ENCODE data around the gene LYPD8. TPM values are rescaled to one million over a fixed set of nuclear protein-coding genes. Genes with fewer than 3 reads are reported as not detected.

LYPD8 gene
- total RNA-seq, 1 donor from 2014 or later: not detected

DNA sequence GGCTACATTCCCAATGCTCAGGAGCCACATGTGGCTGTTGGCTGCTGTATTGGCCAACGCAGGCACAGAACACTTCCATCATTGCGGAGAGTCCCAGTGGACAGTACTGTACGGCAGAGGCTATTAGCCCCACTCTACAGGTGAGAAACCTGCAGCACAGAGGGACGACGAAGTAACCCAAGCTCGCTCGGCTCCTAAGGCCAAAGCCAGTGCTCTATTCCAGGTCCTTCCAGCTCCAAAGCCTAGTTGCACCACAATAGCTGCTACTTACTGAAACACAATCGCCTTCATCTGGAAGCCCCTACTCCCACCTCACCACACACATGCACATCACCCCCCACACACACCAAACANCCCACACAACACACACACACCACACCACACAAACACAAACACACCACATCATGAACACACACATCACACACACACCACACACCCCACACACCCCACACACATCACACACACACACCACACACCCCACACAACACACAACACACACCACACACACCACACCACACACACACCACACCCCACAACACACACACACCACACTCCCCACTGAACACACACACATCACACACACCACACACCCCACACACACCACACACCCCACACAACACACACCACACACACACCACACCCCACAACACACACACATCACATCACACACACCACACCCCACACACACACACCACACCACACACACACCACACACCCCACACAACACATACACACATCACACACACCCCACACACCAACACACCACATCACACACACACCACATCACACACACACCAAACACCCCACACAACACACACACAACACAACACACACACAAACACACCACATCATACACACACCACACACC, 3.2 kb downstream of the LYPD8 start:
- DNase-seq (ENCODE audit: low read depth) (no peak), FAIRE-seq (no peak)
- no peaks in the 10 kb centered on the region for H3K27me3 Mint-ChIP-seq (ENCODE audit: low read depth, unreplicated experiment)
- no peaks in the 10 kb centered on the region for H3K27me3 ChIP-seq (ENCODE audit: insufficient read depth, low read length)
- H3K79me2 ChIP-seq (ENCODE audit: insufficient read depth, low read length): no peaks in the 10 kb centered on the region
- no peak overlapping the region for H3K27ac ChIP-seq (ENCODE audit: low read depth, low read length)
- H4K20me1 ChIP-seq (ENCODE audit: insufficient read depth, low read length): no peaks in the 10 kb centered on the region
- peaks cover 23% of the 10 kb centered on the region for H3K9me3 ChIP-seq (ENCODE audit: insufficient read depth, low read depth, low read length)
- H3K4me1 ChIP-seq (ENCODE audit: insufficient read depth, low read length): no peaks in the 10 kb centered on the region
- no peaks in the 10 kb centered on the region for H3K4me1 Mint-ChIP-seq (ENCODE audit: low read depth, unreplicated experiment)
- H3K9ac ChIP-seq (ENCODE audit: low read length): no peak overlapping the region
- H3K4me3 Mint-ChIP-seq (ENCODE audit: unreplicated experiment): no peak overlapping the region
- TF ChIP-seq, protein P1, sequence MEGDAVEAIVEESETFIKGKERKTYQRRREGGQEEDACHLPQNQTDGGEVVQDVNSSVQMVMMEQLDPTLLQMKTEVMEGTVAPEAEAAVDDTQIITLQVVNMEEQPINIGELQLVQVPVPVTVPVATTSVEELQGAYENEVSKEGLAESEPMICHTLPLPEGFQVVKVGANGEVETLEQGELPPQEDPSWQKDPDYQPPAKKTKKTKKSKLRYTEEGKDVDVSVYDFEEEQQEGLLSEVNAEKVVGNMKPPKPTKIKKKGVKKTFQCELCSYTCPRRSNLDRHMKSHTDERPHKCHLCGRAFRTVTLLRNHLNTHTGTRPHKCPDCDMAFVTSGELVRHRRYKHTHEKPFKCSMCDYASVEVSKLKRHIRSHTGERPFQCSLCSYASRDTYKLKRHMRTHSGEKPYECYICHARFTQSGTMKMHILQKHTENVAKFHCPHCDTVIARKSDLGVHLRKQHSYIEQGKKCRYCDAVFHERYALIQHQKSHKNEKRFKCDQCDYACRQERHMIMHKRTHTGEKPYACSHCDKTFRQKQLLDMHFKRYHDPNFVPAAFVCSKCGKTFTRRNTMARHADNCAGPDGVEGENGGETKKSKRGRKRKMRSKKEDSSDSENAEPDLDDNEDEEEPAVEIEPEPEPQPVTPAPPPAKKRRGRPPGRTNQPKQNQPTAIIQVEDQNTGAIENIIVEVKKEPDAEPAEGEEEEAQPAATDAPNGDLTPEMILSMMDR (IDR thresholded peaks at IDR 0.05; ENCODE audit: insufficient read depth, low read depth, low read length): no peak
- TF ChIP-seq EZH2 (IDR thresholded peaks at IDR 0.05; ENCODE audit: insufficient read depth, low read length): no peak
- no peaks in the 10 kb centered on the region for H3K36me3 ChIP-seq (ENCODE audit: insufficient read depth, low read length)
- H3K36me3 Mint-ChIP-seq (ENCODE audit: low read depth, unreplicated experiment): no peaks in the 10 kb centered on the region
- H3K9me3 Mint-ChIP-seq (ENCODE audit: unreplicated experiment): peaks cover 13% of the 10 kb centered on the region
- H3K27ac Mint-ChIP-seq (ENCODE audit: unreplicated experiment): no peak overlapping the region
- H3K4me3 ChIP-seq (ENCODE audit: insufficient read depth, low read depth, low read length): no peak overlapping the region
- no peak overlapping the region for H2AFZ ChIP-seq (ENCODE audit: low read depth, low read length)
- H3K4me2 ChIP-seq (ENCODE audit: low read length): no peak overlapping the region

DNA sequence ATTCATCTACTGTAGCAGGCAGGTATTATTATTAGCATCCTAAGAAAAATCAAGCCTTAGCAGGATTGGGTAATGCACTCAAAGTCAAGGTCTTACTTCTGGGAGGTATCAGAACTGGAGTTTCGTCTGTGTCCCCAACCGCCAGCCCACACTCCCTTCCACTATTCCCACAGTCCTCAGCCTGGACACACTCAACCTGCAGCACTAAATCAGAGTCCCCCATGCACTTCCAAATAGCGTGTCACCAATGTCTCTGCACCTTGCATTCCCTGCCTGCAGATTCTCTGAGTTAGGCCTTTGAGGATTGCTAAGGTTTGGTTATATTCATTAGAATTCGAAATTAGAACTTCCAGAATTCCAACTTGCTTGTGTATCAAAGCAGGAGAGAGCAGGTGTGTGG, 3.9 kb downstream of the LYPD8 start:
- H3K4me1 Mint-ChIP-seq (ENCODE audit: low read depth, unreplicated experiment): no peaks in the 10 kb centered on the region
- H3K79me2 ChIP-seq (ENCODE audit: insufficient read depth, low read length): no peaks in the 10 kb centered on the region
- no peaks in the 10 kb centered on the region for H3K27me3 Mint-ChIP-seq (ENCODE audit: low read depth, unreplicated experiment)
- H3K27ac ChIP-seq (ENCODE audit: low read depth, low read length): no peak overlapping the region
- H3K36me3 ChIP-seq (ENCODE audit: insufficient read depth, low read length): no peaks in the 10 kb centered on the region
- H3K4me3 ChIP-seq (ENCODE audit: insufficient read depth, low read depth, low read length): no peak overlapping the region
- FAIRE-seq: no peak
- no peak overlapping the region for H3K4me2 ChIP-seq (ENCODE audit: low read length)
- no peak overlapping the region for H3K4me3 Mint-ChIP-seq (ENCODE audit: unreplicated experiment)
- H3K9me3 Mint-ChIP-seq (ENCODE audit: unreplicated experiment): peaks cover 6% of the 10 kb centered on the region
- peaks cover 19% of the 10 kb centered on the region for H3K9me3 ChIP-seq (ENCODE audit: insufficient read depth, low read depth, low read length)
- DNase-seq (ENCODE audit: low read depth): no peak
- H3K27me3 ChIP-seq (ENCODE audit: insufficient read depth, low read length): no peaks in the 10 kb centered on the region
- H3K36me3 Mint-ChIP-seq (ENCODE audit: low read depth, unreplicated experiment): no peaks in the 10 kb centered on the region
- no peak overlapping the region for H2AFZ ChIP-seq (ENCODE audit: low read depth, low read length)
- no peak overlapping the region for H3K27ac Mint-ChIP-seq (ENCODE audit: unreplicated experiment)
- TF ChIP-seq, protein P1 (IDR thresholded peaks at IDR 0.05; ENCODE audit: insufficient read depth, low read depth, low read length): no peak
- no peak for TF ChIP-seq EZH2 (IDR thresholded peaks at IDR 0.05; ENCODE audit: insufficient read depth, low read length)
- H4K20me1 ChIP-seq (ENCODE audit: insufficient read depth, low read length): no peaks in the 10 kb centered on the region
- H3K9ac ChIP-seq (ENCODE audit: low read length): no peak overlapping the region
- no peaks in the 10 kb centered on the region for H3K4me1 ChIP-seq (ENCODE audit: insufficient read depth, low read length)

DNA sequence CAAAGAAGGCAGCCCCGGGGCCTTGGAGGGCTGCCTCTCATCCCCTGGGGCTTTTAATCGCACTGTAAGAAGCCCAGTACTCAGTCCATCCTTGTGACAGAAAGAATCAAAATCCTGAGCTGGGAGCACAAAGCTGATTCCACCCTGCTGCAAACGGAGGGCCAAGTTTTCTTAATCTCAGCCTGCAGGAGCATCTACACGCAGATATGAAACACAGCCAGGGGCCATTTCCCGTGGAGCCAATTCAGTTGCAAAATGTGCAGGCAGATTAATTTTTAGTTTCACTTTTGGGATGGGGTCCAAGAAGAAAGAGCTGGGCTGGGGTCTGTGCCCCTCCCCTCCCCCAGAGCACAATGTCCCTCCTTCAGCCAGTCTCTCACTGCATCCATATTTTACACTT, 4.4 kb downstream of the LYPD8 start:
- FAIRE-seq (no peak), DNase-seq (ENCODE audit: low read depth) (no peak)
- Histone ChIP-seq H3K79me2 (ENCODE audit: insufficient read depth, low read length) (no peaks in the 10 kb centered on the region), H3K9ac (ENCODE audit: low read length) (no peak overlapping the region), H4K20me1 (ENCODE audit: insufficient read depth, low read length) (no peaks in the 10 kb centered on the region), H2AFZ (ENCODE audit: low read depth, low read length) (no peak overlapping the region), H3K36me3 (ENCODE audit: insufficient read depth, low read length) (no peaks in the 10 kb centered on the region), H3K4me2 (ENCODE audit: low read length) (no peak overlapping the region), H3K4me3 (ENCODE audit: insufficient read depth, low read depth, low read length) (no peak overlapping the region), H3K9me3 (ENCODE audit: insufficient read depth, low read depth, low read length) (peaks cover 19% of the 10 kb centered on the region), H3K4me1 (ENCODE audit: insufficient read depth, low read length) (no peaks in the 10 kb centered on the region), H3K27ac (ENCODE audit: low read depth, low read length) (no peak overlapping the region), H3K27me3 (ENCODE audit: insufficient read depth, low read length) (no peaks in the 10 kb centered on the region)
- TF ChIP-seq, protein P1 (IDR thresholded peaks at IDR 0.05; ENCODE audit: insufficient read depth, low read depth, low read length): no peak
- no peak for TF ChIP-seq EZH2 (IDR thresholded peaks at IDR 0.05; ENCODE audit: insufficient read depth, low read length)
- Mint-ChIP-seq H3K27me3 (ENCODE audit: low read depth, unreplicated experiment) (no peaks in the 10 kb centered on the region), H3K36me3 (ENCODE audit: low read depth, unreplicated experiment) (no peaks in the 10 kb centered on the region), H3K4me1 (ENCODE audit: low read depth, unreplicated experiment) (no peaks in the 10 kb centered on the region), H3K9me3 (ENCODE audit: unreplicated experiment) (peaks cover 9% of the 10 kb centered on the region), H3K4me3 (ENCODE audit: unreplicated experiment) (no peak overlapping the region), H3K27ac (ENCODE audit: unreplicated experiment) (no peak overlapping the region)
